ENCODE measurements around the gene OCIAD2.

- TF ChIP-seq POLR2A (IDR thresholded peaks at IDR 0.05) (no peak), CTCF (IDR thresholded peaks at IDR 0.05) (no peak)
Observed at GRCh38 chr4:48944252-48944651, 37.7 kb upstream of the OCIAD2 start.
